ENCODE data around the gene BLVRB. TPM values are rescaled to one million over a fixed set of nuclear protein-coding genes. Genes with fewer than 3 reads are reported as not detected.
A peak's percentile ranks its signal among the peaks of the same experiment; 100 is the strongest.
"Not testable (repeated sequence)": the region's sequence is repeated elsewhere in the genome, so short reads cannot be mapped to it uniquely, and the experiment has no call there.

Gene BLVRB
- total RNA-seq, 1 donor from 2014 or later, result 123 TPM

- Histone ChIP-seq H3K4me3 (peak overlapping the region; percentile 63), H3K27me3 (ENCODE audit: low read depth) (no peaks in the 10 kb centered on the region), H3K9me3 (no peaks in the 10 kb centered on the region), H3K36me3 (peaks cover 32% of the 10 kb centered on the region), H3K4me1 (peaks cover 29% of the 10 kb centered on the region), H3K27ac (peak overlapping the region; percentile 84)
- intact Hi-C loops (cut with DNase I), result no loop called here
- TF ChIP-seq, protein P1, sequence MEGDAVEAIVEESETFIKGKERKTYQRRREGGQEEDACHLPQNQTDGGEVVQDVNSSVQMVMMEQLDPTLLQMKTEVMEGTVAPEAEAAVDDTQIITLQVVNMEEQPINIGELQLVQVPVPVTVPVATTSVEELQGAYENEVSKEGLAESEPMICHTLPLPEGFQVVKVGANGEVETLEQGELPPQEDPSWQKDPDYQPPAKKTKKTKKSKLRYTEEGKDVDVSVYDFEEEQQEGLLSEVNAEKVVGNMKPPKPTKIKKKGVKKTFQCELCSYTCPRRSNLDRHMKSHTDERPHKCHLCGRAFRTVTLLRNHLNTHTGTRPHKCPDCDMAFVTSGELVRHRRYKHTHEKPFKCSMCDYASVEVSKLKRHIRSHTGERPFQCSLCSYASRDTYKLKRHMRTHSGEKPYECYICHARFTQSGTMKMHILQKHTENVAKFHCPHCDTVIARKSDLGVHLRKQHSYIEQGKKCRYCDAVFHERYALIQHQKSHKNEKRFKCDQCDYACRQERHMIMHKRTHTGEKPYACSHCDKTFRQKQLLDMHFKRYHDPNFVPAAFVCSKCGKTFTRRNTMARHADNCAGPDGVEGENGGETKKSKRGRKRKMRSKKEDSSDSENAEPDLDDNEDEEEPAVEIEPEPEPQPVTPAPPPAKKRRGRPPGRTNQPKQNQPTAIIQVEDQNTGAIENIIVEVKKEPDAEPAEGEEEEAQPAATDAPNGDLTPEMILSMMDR (IDR thresholded peaks at IDR 0.05), result no peak
- DNase-seq, result no peak
- no peak for ATAC-seq
These were observed 23.0 kb downstream of the BLVRB start for GRCh38 chr19:40442328-40443130.

GRCh38 chr19:40441719-40442253 lies 23.8 kb downstream of the BLVRB start:
- H3K27ac ChIP-seq, result no peak overlapping the region
- intact Hi-C loops (cut with DNase I), result no loop called here

DNA sequence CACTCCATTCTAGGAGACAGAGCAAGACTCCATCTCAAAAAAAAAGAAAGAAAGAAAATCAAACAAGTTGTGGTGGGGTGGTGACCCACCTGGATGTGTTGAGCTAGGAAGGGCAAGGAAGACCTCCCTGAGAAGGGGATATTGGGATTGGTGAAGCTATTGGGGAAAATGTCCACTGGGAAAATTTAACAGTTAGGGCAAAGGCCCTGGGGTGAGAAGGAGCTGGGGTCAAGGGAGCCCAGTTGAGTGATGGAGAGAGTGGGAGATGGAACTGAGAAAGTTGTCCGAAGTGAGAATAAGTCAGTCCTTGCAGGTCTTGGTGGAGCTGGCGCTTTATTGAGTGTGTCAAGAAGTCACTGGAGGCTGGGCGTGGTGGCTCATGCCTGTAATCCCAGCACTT lies 27.3 kb downstream of the BLVRB start:
- Histone ChIP-seq H3K9me3 (no peaks in the 10 kb centered on the region), H3K4me1 (peaks cover 33% of the 10 kb centered on the region), H3K27me3 (ENCODE audit: low read depth) (no peaks in the 10 kb centered on the region), H3K36me3 (peaks cover 22% of the 10 kb centered on the region), H3K4me3 (no peak overlapping the region), H3K27ac (no peak overlapping the region)
- TF ChIP-seq, protein P1 (IDR thresholded peaks at IDR 0.05), result no peak
- intact Hi-C loops (cut with DNase I), result no loop called here
- DNase-seq, result no peak
- ATAC-seq, result no peak

More at GRCh38 chr19:40441719-40442253, 23.8 kb downstream of the BLVRB start:
- H3K9me3 ChIP-seq, result no peaks in the 10 kb centered on the region
- H3K4me1 ChIP-seq, result peaks cover 29% of the 10 kb centered on the region
- no peaks in the 10 kb centered on the region for H3K27me3 ChIP-seq (ENCODE audit: low read depth)
- H3K36me3 ChIP-seq, result peaks cover 24% of the 10 kb centered on the region
- no peak for ATAC-seq
- DNase-seq, result no peak
- H3K4me3 ChIP-seq, result no peak overlapping the region
- TF ChIP-seq, protein P1 (IDR thresholded peaks at IDR 0.05), result no peak

GRCh38 chr19:40433391-40434216 lies 31.9 kb downstream of the BLVRB start:
- Histone ChIP-seq H3K27ac (peak overlapping the region; percentile 94), H3K4me3 (peak overlapping the region; percentile 53), H3K4me1 (peaks cover 21% of the 10 kb centered on the region), H3K9me3 (no peaks in the 10 kb centered on the region), H3K27me3 (ENCODE audit: low read depth) (no peaks in the 10 kb centered on the region), H3K36me3 (no peaks in the 10 kb centered on the region)
- intact Hi-C loops (cut with DNase I), result no loop called here
- ATAC-seq, result peak; percentile 99
- peak; percentile 93 for DNase-seq
- TF ChIP-seq, protein P1 (IDR thresholded peaks at IDR 0.05), result no peak

DNA sequence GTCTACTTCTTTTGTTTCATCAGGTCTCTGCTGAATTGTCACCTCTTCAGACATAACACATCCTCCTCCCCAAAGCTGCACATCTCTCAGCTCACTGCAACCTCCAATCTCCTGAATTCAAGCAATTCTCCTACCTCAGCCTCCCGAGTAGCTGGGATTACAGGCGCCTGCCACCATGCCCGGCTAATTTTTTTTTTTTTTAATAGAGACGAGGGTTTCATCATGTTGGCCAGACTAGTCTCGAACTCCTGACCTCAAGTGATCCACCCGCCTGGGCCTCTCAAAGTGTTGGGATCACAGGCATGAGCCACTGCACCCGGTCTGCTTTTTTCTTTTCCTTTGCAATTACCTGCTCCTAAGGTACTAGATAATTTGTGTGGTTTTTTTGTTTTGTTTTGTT lies 32.8 kb downstream of the BLVRB start:
- Histone ChIP-seq H3K27ac (peak overlapping the region; percentile 94), H3K4me3 (peak overlapping the region; percentile 53), H3K4me1 (peaks cover 21% of the 10 kb centered on the region)
- ATAC-seq; intact Hi-C loops (cut with DNase I); DNase-seq; H3K9me3 ChIP-seq; H3K27me3 ChIP-seq (ENCODE audit: low read depth); H3K36me3 ChIP-seq: not testable (repeated sequence)
